Activated T-helper 1 cell treated with anti-CD3 and anti-CD28 coated beads, Interleukin-2, amount 50 U/mL, for 16 hours (primary cell): ENCODE data around the gene LGALS9C.
"Not testable (repeated sequence)": the region's sequence is repeated elsewhere in the genome, so short reads cannot be mapped to it uniquely, and the experiment has no call there.

Experiments
- DNase-seq, 2 donors: peaks; one replicate each; pipeline ENCODE4 v3.0.0-alpha.2; 2020; ENCODE audit warnings: low read depth in 1 of 2, low spot score in 1 of 2

LGALS9C gene

GRCh38 chr17:18478362-18478761, 1.8 kb downstream of the LGALS9C start:
- not testable (repeated sequence) for DNase-seq

- DNase-seq: not testable (repeated sequence)
Observed at GRCh38 chr17:18478977-18479595, 2.5 kb downstream of the LGALS9C start.

DNA sequence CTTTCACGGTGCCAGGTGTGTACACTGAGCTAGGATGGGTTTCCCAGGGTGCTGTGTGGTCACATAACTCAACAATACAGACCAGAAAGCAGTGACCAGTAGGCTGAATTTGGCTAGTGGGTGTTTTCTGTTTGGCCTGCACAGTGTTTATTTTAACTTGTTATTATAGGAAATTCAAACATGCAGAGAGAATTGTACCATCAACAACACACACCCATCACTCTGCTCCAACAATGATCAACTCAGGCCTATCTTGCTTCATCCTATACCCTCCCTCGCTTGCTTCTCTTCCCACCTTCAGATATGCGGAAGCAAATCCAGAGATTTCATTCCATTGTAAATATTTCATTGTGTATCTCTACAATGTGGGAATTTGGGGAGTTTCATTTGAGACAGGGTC, 5.2 kb downstream of the LGALS9C start:
- DNase-seq: not testable (repeated sequence)

DNA sequence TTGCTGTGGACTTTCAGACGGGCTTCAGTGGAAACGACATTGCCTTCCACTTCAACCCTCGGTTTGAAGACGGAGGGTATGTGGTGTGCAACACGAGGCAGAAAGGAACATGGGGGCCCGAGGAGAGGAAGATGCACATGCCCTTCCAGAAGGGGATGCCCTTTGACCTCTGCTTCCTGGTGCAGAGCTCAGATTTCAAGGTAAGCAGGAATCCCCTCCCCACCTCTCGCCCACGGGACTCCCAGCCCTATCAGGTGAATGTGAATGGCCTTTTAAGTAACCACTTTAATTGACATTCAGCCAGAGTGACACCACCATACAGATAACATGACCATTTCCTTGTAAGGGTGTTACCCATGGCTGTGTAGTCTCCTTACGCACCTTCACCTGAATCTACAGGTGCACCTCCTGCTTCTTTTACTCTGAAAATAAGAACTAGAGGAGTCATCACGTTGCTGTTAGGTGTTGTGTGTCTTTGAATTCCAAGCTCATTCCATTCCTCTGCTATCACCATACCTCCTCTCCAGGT, 9.4 kb downstream of the LGALS9C start:
- DNase-seq: not testable (repeated sequence)

DNA sequence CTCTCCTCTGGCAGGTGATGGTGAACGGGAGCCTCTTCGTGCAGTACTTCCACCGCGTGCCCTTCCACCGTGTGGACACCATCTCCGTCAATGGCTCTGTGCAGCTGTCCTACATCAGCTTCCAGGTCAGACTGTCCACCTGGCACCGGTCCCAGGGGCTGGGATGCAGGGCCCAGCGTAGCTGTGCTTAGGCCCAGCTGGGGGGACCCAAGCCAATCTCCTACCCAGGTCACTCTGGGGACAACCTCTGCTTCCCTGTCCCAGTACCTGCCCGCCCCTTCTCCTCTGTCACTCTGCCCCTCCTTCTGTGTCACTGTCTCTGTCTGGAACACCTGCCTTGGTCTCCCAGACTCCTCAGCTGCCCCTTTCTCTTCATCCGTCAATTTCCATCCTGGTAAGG, 11.0 kb downstream of the LGALS9C start:
- not testable (repeated sequence) for DNase-seq

- DNase-seq: not testable (repeated sequence)
Observed at GRCh38 chr17:18488622-18489021, 12.0 kb downstream of the LGALS9C start.

DNA sequence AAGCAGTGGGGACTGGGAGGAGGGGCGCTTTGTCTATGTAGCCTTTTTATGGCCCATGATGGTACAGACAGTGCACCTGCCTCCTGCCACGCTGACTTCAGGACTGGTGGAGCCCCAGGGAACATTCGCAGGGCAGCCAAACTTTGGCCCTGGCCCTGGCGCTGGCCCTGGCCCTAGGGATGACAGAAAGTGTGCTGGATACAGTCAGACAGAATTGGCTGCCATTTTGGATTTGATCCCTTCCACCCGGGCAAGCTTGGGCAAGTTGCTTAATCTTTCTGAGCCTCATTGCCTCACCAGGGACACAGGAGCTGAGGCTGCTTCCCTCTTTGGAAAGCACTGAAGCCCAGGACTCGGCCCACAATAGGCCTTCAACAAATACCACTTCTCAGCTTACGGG, 13.4 kb downstream of the LGALS9C start:
- DNase-seq: not testable (repeated sequence)

- DNase-seq: not testable (repeated sequence)
Observed at GRCh38 chr17:18492712-18493480, 16.3 kb downstream of the LGALS9C start.

DNA sequence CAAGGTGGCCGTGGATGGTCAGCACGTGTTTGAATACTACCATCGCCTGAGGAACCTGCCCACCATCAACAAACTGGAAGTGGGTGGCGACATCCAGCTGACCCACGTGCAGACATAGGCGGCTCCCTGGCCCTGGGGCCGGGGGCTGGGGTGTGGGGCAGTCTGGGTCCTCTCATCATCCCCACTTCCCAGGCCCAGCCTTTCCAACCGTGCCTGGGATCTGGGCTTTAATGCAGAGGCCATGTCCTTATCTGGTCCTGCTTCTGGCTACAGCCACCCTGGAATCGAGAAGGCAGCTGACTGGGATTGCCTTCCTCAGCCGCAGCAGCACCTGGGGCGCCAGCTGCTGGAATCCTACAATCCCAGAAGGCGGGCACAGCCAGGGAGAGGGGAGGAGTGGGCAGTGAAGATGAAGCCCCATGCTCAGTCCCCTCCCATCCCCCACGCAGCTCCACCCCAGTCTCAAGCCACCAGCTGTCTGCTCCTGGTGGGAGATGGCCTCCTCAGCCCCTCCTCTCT, 17.7 kb downstream of the LGALS9C start:
- DNase-seq: not testable (repeated sequence)

GRCh38 chr17:18497044-18497443, 20.5 kb downstream of the LGALS9C start:
- DNase-seq: not testable (repeated sequence)

DNA sequence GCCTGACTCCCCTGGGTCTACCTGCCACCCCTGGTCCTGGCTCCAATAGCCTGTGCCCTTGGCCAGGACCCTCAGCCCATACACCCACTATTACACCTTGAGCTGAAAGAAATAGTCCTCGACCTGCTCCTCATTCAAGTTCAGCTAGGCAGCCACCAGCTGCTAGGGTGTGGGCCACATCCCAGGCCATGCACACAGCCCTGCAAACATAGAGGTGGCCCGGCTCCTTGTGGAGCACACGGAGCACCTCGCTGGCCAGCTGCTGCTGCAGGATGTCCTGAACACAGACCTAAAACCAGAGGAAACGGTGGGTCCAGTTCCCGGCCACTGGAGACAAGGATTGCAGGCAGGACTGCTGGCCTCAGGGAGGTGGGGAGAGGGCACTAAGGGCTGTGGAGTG, 22.5 kb downstream of the LGALS9C start:
- not testable (repeated sequence) for DNase-seq

DNA sequence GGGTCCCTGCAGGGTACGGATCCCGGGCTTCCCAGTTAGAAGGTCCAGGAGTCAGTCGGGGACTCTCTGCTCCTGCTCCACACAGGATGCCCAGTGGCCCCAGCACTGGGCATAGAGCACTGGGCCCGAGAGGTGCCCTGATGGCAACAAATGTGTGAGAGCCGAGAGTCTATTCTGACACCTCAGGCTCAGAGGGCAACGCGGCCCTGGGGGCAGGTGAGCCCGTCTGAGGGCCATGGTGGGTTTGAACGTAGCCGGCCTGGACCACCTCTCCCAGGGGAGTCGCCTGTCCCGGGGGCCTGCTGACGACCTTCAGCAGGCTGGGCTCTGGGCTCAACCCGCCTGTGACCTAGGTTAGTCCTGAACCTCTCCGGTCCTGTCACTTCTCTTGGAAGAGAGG, 23.2 kb downstream of the LGALS9C start:
- DNase-seq: not testable (repeated sequence)

GRCh38 chr17:18500281-18500680, 23.7 kb downstream of the LGALS9C start:
- not testable (repeated sequence) for DNase-seq

DNA sequence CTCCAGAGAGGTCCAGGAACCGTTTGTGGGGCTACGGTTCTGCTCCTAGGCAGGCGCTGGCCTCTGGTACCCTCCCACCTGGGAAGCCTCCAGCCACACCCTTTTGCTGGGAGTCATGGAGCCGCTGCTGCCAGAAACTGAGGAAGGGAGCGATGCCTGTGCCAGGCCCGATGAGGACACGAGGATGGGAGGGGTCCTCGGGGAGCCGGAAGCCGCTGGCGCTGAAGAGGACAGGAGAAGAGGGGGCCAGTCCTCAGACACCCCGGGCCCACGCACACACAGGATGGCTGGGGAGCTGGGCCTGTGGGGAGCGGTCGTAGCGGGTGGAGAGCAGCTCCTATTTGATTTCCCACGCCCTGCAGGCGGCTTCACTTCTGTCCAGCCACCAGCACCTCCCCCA, 24.2 kb downstream of the LGALS9C start:
- DNase-seq: not testable (repeated sequence)

- DNase-seq: not testable (repeated sequence)
Observed at GRCh38 chr17:18503221-18503620, 26.6 kb downstream of the LGALS9C start.

GRCh38 chr17:18507729-18508128, 31.1 kb downstream of the LGALS9C start:
- not testable (repeated sequence) for DNase-seq

GRCh38 chr17:18508667-18509066, 32.1 kb downstream of the LGALS9C start:
- not testable (repeated sequence) for DNase-seq

GRCh38 chr17:18521100-18521499, 44.5 kb downstream of the LGALS9C start:
- not testable (repeated sequence) for DNase-seq

- not testable (repeated sequence) for DNase-seq
Observed at GRCh38 chr17:18525015-18525414, 48.4 kb downstream of the LGALS9C start.

GRCh38 chr17:18526168-18526800, 49.7 kb downstream of the LGALS9C start:
- DNase-seq: not testable (repeated sequence)

DNA sequence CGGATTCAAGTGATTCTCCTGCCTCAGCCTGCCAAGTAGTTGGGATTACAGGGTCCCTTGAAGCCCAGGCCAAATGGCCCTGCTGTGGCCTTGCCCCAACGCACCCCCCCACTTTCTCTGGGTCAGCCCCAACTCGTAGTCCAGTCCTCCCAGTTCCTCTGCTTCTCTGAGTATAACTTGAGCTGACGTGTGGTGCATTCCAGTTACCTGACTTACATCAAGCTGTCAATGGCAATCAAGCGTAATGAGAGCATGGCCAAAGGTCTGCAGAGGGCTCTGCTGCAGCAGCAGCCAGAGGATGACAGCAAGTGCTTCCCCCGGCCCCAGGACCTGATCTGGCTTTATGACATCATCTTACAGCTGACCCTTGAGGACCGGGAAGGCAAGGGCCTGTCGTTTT, 50.8 kb downstream of the LGALS9C start:
- DNase-seq: not testable (repeated sequence)
